ENCODE data around the gene ZDHHC12. TPM values are rescaled to one million over a fixed set of nuclear protein-coding genes. Genes with fewer than 3 reads are reported as not detected.

Gene ZDHHC12
- total and polyA plus RNA-seq, 9 donors = 0.30 to 27.1 (median 7.0) TPM

DNA sequence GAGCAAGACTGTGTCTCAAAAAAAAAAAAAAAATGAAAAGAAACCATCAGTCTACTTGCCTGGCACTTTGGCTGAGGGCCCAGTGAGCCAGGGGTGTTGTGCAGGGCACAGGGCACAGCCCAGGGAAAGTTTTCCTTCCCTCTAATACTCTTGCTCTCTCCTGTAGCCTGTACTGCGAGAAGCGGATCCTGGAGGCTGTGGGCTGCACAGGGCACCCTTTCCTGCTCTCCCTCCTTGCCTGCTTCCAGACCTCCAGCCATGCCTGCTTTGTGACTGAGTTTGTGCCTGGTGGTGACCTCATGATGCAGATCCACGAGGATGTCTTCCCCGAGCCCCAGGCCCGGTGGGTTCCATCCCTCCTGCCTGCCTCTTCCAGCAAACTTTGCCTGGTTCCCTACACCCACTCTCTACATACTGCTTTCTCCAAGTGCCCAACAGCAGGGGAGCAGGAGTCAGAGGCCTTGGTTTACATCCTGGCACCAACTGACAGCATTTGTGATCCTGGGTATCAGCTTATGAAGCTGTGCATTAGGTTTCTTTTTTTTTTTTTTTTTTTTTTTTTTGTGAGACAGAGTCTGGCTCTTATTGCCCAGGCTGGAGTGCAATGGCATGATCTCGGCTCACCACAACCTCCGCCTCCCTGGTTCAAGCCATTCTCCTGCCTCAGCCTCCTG lies 7.2 kb downstream of the ZDHHC12 start:
- 91 to 92% (median 91%) methylated on average over 7 of the region's 7 CpGs for WGBS, 3 donors
- Histone ChIP-seq H3K27me3 (no peaks in the 10 kb centered on the region), H3K36me3 (no peaks in the 10 kb centered on the region), H3K4me3 (no peak overlapping the region), H3K4me1 (ENCODE audit: insufficient read depth) (no peaks in the 10 kb centered on the region), H3K27ac (no peak overlapping the region), H3K9me3 (no peaks in the 10 kb centered on the region)
- DNase-seq = peak in 1 of 5 donors; percentile 24
- no peak for TF ChIP-seq POLR2A (IDR thresholded peaks at IDR 0.05)
- TF ChIP-seq, protein P1, sequence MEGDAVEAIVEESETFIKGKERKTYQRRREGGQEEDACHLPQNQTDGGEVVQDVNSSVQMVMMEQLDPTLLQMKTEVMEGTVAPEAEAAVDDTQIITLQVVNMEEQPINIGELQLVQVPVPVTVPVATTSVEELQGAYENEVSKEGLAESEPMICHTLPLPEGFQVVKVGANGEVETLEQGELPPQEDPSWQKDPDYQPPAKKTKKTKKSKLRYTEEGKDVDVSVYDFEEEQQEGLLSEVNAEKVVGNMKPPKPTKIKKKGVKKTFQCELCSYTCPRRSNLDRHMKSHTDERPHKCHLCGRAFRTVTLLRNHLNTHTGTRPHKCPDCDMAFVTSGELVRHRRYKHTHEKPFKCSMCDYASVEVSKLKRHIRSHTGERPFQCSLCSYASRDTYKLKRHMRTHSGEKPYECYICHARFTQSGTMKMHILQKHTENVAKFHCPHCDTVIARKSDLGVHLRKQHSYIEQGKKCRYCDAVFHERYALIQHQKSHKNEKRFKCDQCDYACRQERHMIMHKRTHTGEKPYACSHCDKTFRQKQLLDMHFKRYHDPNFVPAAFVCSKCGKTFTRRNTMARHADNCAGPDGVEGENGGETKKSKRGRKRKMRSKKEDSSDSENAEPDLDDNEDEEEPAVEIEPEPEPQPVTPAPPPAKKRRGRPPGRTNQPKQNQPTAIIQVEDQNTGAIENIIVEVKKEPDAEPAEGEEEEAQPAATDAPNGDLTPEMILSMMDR (IDR thresholded peaks at IDR 0.05) = no peak
- TF ChIP-seq EP300 (IDR thresholded peaks at IDR 0.05) = no peak
- intact Hi-C loops (cut with DNase I) = no loop called here

- Histone ChIP-seq H3K9me3 (no peaks in the 10 kb centered on the region), H3K27ac (no peak overlapping the region), H3K36me3 (no peaks in the 10 kb centered on the region), H3K27me3 (no peaks in the 10 kb centered on the region), H3K4me3 (no peak overlapping the region), H3K4me1 (ENCODE audit: insufficient read depth) (no peaks in the 10 kb centered on the region)
- WGBS, 3 donors = 81 to 89% (median 82%) methylated on average over 6 of the region's 6 CpGs
- TF ChIP-seq EP300 (IDR thresholded peaks at IDR 0.05) = no peak
- TF ChIP-seq, protein P1 (IDR thresholded peaks at IDR 0.05) = no peak
- TF ChIP-seq POLR2A (IDR thresholded peaks at IDR 0.05) = no peak
- peak in 1 of 5 donors; percentile 17 for DNase-seq
- intact Hi-C loops (cut with DNase I) = no loop called here
Observed at GRCh38 chr9:128715436-128715750, 8.5 kb downstream of the ZDHHC12 start.

DNA sequence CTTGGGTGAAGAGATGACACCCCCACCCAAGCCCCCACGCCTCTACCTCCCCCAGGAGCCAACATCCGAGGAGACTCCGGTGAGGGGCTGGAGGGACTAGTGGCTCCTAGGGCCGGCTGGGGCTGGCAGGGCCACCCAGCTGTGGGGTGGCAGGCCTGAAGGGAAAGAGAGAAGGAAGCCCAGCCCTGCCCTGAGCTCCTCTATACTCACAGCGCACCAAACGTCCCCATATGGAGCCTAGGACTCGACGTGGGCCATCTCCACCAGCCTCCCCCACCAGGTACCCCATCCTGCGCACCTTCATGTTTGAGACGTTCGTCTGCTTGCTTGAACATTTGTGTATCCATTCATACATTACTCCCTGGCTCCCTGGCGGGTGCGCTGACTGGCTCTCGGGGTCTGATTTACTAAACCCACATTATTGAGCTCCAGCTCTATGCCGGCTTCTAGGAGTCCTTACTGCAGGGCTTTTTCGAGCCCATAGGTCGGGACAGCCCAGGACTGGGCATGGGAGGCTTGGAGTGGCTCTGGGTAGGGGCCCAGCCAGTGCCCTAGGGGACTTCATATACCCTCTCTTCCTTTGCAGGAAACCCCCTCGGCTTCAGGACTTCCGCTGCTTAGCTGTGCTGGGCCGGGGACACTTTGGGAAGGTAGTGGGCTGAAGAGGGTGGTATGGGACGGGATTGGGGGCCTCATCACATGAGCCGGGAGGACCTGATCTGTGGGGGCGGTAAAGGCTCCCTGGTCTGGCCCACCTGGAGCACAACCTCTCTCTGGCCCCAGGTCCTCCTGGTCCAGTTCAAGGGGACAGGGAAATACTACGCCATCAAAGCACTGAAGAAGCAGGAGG lies 9.1 kb downstream of the ZDHHC12 start:
- Histone ChIP-seq H3K36me3 (no peaks in the 10 kb centered on the region), H3K4me1 (ENCODE audit: insufficient read depth) (no peaks in the 10 kb centered on the region), H3K9me3 (no peaks in the 10 kb centered on the region), H3K27me3 (no peaks in the 10 kb centered on the region), H3K4me3 (no peak overlapping the region), H3K27ac (no peak overlapping the region)
- WGBS, 3 donors = 85 to 87% (median 86%) methylated on average over 24 of the region's 24 CpGs
- DNase-seq = peak in 2 of 5 donors; percentile 7 to 23
- intact Hi-C loops (cut with DNase I) = no loop called here
- TF ChIP-seq, protein P1 (IDR thresholded peaks at IDR 0.05) = no peak
- TF ChIP-seq POLR2A (IDR thresholded peaks at IDR 0.05) (no peak), EP300 (IDR thresholded peaks at IDR 0.05) (no peak)

DNA sequence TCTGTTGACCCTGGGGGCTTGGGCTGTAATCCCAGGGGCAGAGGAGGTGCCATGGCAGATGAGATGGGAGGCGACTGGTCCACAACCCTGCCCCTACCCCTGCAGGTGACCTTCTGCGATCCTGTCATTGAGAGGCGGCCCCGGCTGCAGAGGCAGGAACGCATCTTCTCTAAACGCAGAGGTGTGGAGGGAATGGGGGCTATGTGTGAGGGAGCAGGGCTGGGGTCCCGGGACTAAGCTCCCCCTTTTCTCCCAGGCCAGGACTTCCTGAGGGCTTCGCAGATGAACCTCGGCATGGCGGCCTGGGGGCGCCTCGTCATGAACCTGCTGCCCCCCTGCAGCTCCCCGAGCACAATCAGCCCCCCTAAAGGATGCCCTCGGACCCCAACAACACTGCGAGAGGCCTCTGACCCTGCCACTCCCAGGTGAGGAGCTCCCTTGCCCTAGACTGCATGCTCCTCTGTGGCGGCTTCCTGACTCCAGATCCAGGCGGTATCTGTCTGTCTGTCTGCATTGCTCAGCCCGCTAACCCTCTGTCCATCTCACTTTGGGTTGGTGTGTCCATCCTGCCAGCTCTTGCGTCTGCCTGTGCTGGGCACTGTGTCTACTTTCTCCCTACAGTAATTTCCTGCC lies 9.9 kb downstream of the ZDHHC12 start:
- Histone ChIP-seq H3K36me3 (no peaks in the 10 kb centered on the region), H3K4me1 (ENCODE audit: insufficient read depth) (no peaks in the 10 kb centered on the region), H3K27ac (no peak overlapping the region), H3K4me3 (no peak overlapping the region), H3K27me3 (no peaks in the 10 kb centered on the region), H3K9me3 (no peaks in the 10 kb centered on the region)
- DNase-seq = peak in 2 of 5 donors; percentile 8 to 25
- TF ChIP-seq EP300 (IDR thresholded peaks at IDR 0.05) (no peak), POLR2A (IDR thresholded peaks at IDR 0.05) (no peak)
- TF ChIP-seq, protein P1 (IDR thresholded peaks at IDR 0.05) = no peak
- intact Hi-C loops (cut with DNase I) = no loop called here
- 92 to 94% (median 92%) methylated on average over 19 of the region's 19 CpGs for WGBS, 3 donors

All from ovary (tissue), 9 donors.